Loucy (cell line): Measurements from ENCODE around the gene ARID1B.

Experiments
- H2AFZ ChIP-seq: fragments of 200-600 bp; sonication (generic); 2 replicates; pipeline ENCODE4 v1.6.0; 2016; ENCODE audit warnings: antibody characterized with exemption, mild to moderate bottlenecking, low read length, moderate library complexity
- H3F3A ChIP-seq: fragments of 200-600 bp; 2 replicates; pipeline ENCODE4 v1.6.0; 2016; ENCODE audit warnings: antibody characterized with exemption, low read depth, mild to moderate bottlenecking
- H3K27me3 ChIP-seq: fragments of 200-600 bp; sonication (generic); 2 replicates; pipeline ENCODE4 v1.6.1; 2014; ENCODE audit warnings: low read length, mild to moderate bottlenecking; ENCODE audit not compliant: insufficient read depth, poor library complexity, severe bottlenecking
- H3K36me3 ChIP-seq: fragments of 200-600 bp; sonication (generic); 2 replicates; pipeline ENCODE4 v1.6.1; 2016; ENCODE audit warnings: low read length; ENCODE audit not compliant: insufficient read depth
- H3K4me1 ChIP-seq: fragments of 200-600 bp; sonication (generic); 2 replicates; pipeline ENCODE4 v1.5.1; 2014; ENCODE audit warnings: low read length, mild to moderate bottlenecking; ENCODE audit not compliant: insufficient read depth, poor library complexity, severe bottlenecking
- H3K4me2 ChIP-seq: fragments of 200-600 bp; sonication (generic); 2 replicates; pipeline ENCODE4 v1.6.0; 2014; ENCODE audit warnings: antibody characterized with exemption, low read length, low read depth, mild to moderate bottlenecking; ENCODE audit not compliant: poor library complexity, severe bottlenecking
- H3K4me3 ChIP-seq: fragments of 200-600 bp; sonication (generic); 2 replicates; pipeline ENCODE4 v1.5.1; 2014; ENCODE audit warnings: low read length, mild to moderate bottlenecking, mixed read lengths; ENCODE audit not compliant: poor library complexity, severe bottlenecking
- H3K79me2 ChIP-seq: fragments of 200-600 bp; sonication (generic); 2 replicates; pipeline ENCODE4 v1.6.1; 2014; ENCODE audit warnings: low read length; ENCODE audit not compliant: insufficient read depth
- H3K9ac ChIP-seq: fragments of 200-600 bp; sonication (generic); 2 replicates; pipeline ENCODE4 v1.6.0; 2014; ENCODE audit warnings: mild to moderate bottlenecking, low read depth, low read length, moderate library complexity; ENCODE audit not compliant: poor library complexity, severe bottlenecking
- H3K9me2 ChIP-seq: fragments of 200-600 bp; sonication (generic); replicated peaks from 2 replicates; pipeline ENCODE4 v1.6.1; 2016; ENCODE audit warnings: low read depth, low read length, mixed read lengths
- H3K9me3 ChIP-seq: fragments of 200-600 bp; sonication (generic); 2 replicates; pipeline ENCODE4 v1.6.1; 2014; ENCODE audit warnings: mild to moderate bottlenecking, antibody characterized with exemption, low read length, low read depth; ENCODE audit not compliant: insufficient read depth
- H4K20me1 ChIP-seq: fragments of 200-600 bp; sonication (generic); 2 replicates; pipeline ENCODE4 v1.6.0; 2014; ENCODE audit warnings: antibody characterized with exemption, low read length, mild to moderate bottlenecking; ENCODE audit not compliant: insufficient read depth, poor library complexity, severe bottlenecking
- CTCF ChIP-seq: fragments of 200-600 bp; sonication (generic); conservative IDR thresholded peaks from 2 replicates; pipeline ENCODE4 v1.5.1; 2014; ENCODE audit warnings: mild to moderate bottlenecking, antibody characterized with exemption, low read length
- EZH2phosphoT487 ChIP-seq: fragments of 200-600 bp; IDR thresholded peaks from 2 replicates; pipeline ENCODE4 v1.6.1; 2018; ENCODE audit warnings: antibody characterized with exemption, mild to moderate bottlenecking, moderate library complexity, borderline replicate concordance

ARID1B gene

GRCh38 chr6:157194110-157194509, 416.9 kb downstream of the ARID1B start:
- H3K36me3 ChIP-seq, result peaks cover 78% of the 10 kb centered on the region
- no peak overlapping the region for H3K9ac ChIP-seq
- no peak overlapping the region for H2AFZ ChIP-seq
- no peaks in the 10 kb centered on the region for H3F3A ChIP-seq
- H3K4me2 ChIP-seq, result no peak overlapping the region
- peaks cover 8% of the 10 kb centered on the region for H3K4me1 ChIP-seq
- TF ChIP-seq EZH2phosphoT487 (no peak), CTCF (no peak)
- no peaks in the 10 kb centered on the region for H3K9me2 ChIP-seq
- H3K27me3 ChIP-seq, result no peaks in the 10 kb centered on the region
- no peaks in the 10 kb centered on the region for H4K20me1 ChIP-seq
- H3K79me2 ChIP-seq, result no peaks in the 10 kb centered on the region
- H3K4me3 ChIP-seq, result no peak overlapping the region
- H3K9me3 ChIP-seq, result no peaks in the 10 kb centered on the region

- Histone ChIP-seq H3K9ac (no peak overlapping the region), H3K4me2 (no peak overlapping the region), H3K9me3 (no peaks in the 10 kb centered on the region), H3K27me3 (no peaks in the 10 kb centered on the region), H2AFZ (no peak overlapping the region), H3F3A (no peaks in the 10 kb centered on the region), H4K20me1 (no peaks in the 10 kb centered on the region), H3K4me1 (peaks cover 8% of the 10 kb centered on the region), H3K4me3 (no peak overlapping the region), H3K9me2 (no peaks in the 10 kb centered on the region), H3K36me3 (peaks cover 75% of the 10 kb centered on the region; the same call in 1 of the 2 replicates), H3K79me2 (no peaks in the 10 kb centered on the region)
- TF ChIP-seq CTCF (no peak), EZH2phosphoT487 (no peak)
These were observed 417.5 kb downstream of the ARID1B start for GRCh38 chr6:157194643-157195042.

- Histone ChIP-seq H4K20me1 (no peaks in the 10 kb centered on the region), H3K4me1 (peaks cover 8% of the 10 kb centered on the region), H3K4me3 (no peak overlapping the region), H3K9ac (no peak overlapping the region), H3K36me3 (peaks cover 74% of the 10 kb centered on the region; the same call in 1 of the 2 replicates), H3K9me2 (no peaks in the 10 kb centered on the region), H3K9me3 (no peaks in the 10 kb centered on the region), H3F3A (no peaks in the 10 kb centered on the region), H3K4me2 (no peak overlapping the region), H3K27me3 (no peaks in the 10 kb centered on the region), H2AFZ (no peak overlapping the region), H3K79me2 (no peaks in the 10 kb centered on the region)
- TF ChIP-seq EZH2phosphoT487 (no peak), CTCF (no peak)
These were observed 419.2 kb downstream of the ARID1B start for GRCh38 chr6:157196391-157196790.
